ENCODE data around the gene ECHDC3.
A peak's percentile ranks its signal among the peaks of the same experiment; 100 is the strongest.
"Not testable (repeated sequence)": the region's sequence is repeated elsewhere in the genome, so short reads cannot be mapped to it uniquely, and the experiment has no call there.

The ECHDC3 gene

DNA sequence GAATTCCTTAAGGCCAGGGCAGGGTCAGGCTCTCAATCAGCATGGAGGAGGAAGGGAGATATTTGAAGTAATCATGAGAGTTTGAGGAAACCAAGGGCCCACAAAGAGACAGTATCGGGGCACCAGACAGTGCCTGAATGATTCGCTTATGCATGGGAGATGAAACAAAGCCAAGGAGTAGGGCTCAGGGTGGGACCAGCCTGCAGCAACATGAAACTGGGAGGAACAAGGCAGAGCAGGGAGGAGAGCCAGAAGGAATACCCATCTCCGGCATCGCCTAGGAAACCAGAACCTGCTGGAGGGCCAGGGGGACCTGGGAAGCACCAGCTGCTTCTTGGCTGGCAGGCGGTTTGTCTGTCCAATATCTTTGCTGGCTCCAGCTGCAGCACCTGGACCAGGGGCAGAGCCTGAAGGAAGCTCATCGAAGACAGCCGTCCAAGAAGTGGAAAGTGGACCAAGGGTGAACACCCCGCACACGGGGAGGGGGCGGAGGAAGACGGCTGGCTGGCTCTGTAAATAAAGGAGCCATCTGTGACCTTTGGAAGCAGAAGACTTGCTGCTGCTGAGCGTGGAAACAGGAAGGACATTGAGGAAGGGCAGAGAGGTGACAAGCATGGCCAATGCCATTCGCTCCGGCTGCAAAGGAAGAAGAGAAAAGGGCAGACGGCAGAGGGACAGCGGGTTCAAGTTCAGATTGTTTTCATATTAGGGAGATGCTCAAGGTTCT, 34.4 kb upstream of the ECHDC3 start:
- CTCF ChIA-PET, result interaction anchor here (0.9 kb wide), 2 partner anchors 13 to 17 kb away, joined by 3 read pairs; no protein-coding TSS in a partner anchor
- Histone ChIP-seq H3K36me3 (ENCODE audit: control insufficient read depth in 4 of 4, insufficient read depth in 4 of 4, low read length in 3 of 4) (no peaks in the 10 kb centered on the region), H3K4me1 (ENCODE audit: control extremely low read depth in 1 of 4, control insufficient read depth in 4 of 4, insufficient read depth in 4 of 4, low read length in 3 of 4) (peaks cover 3 to 45% (median 22%) of the 10 kb centered on the region in 4 experiments), H3K9me3 (ENCODE audit: control extremely low read depth in 1 of 5, control insufficient read depth in 4 of 5, insufficient read depth in 2 of 5, low read depth in 1 of 5, low read length in 4 of 5) (peaks cover 0 to 2% (median 0%) of the 10 kb centered on the region in 5 experiments), H3K4me3 (ENCODE audit: control insufficient read depth in 1 of 7, extremely low read depth in 1 of 7, insufficient read depth in 4 of 7, low read depth in 2 of 7, low read length in 6 of 7) (no peak overlapping the region), H3K27ac (ENCODE audit: insufficient read depth in 1 of 2, low read depth in 1 of 2, low read length in 2 of 2, poor library complexity in 1 of 2, severe bottlenecking in 2 of 2) (no peak overlapping the region), H3K27me3 (replicated peaks in 2 of 5; ENCODE audit: control insufficient read depth in 4 of 5, insufficient read depth in 5 of 5, low read length in 4 of 5) (no peaks in the 10 kb centered on the region)
- DNase-seq, result no peak
- POLR2A ChIA-PET, result no interaction called here
- 90% methylated on average over 15 of the region's 16 CpGs for WGBS (ENCODE audit: insufficient coverage)

DNA sequence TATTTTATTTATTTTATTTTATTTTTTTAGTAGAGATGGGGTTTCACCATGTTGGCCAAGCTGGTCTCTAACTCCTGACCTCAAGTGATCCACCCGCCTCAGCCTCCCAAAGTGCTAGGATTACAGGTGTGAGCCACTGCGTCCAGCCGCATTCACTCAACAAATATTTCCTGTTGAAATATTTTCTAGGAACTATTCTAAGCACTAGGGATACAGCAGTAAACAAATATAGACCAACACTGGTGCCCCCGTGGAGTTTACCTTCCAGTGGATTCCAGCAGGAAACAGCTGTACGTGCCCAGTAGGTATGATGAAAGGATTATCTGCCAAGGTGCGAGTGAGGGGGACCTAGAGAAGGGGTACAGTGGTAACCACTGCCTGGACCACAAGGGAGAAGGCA, 33.4 kb upstream of the ECHDC3 start:
- H3K27me3 ChIP-seq (replicated peaks in 2 of 5; ENCODE audit: control insufficient read depth in 4 of 5, insufficient read depth in 5 of 5, low read length in 4 of 5); H3K27ac ChIP-seq (ENCODE audit: insufficient read depth in 1 of 2, low read depth in 1 of 2, low read length in 2 of 2, poor library complexity in 1 of 2, severe bottlenecking in 2 of 2); POLR2A ChIA-PET; H3K9me3 ChIP-seq (ENCODE audit: control extremely low read depth in 1 of 5, control insufficient read depth in 4 of 5, insufficient read depth in 2 of 5, low read depth in 1 of 5, low read length in 4 of 5); H3K4me3 ChIP-seq (ENCODE audit: control insufficient read depth in 1 of 7, extremely low read depth in 1 of 7, insufficient read depth in 4 of 7, low read depth in 2 of 7, low read length in 6 of 7); DNase-seq; H3K36me3 ChIP-seq (ENCODE audit: control insufficient read depth in 4 of 4, insufficient read depth in 4 of 4, low read length in 3 of 4): not testable (repeated sequence)
- CTCF ChIA-PET, result interaction anchor here (0.9 to 3.3 kb wide), 7 partner anchors 8 to 193 kb away, joined by 3 to 19 read pairs (median 3); no protein-coding TSS in a partner anchor
- H3K4me1 ChIP-seq (ENCODE audit: control extremely low read depth in 1 of 4, control insufficient read depth in 4 of 4, insufficient read depth in 4 of 4, low read length in 3 of 4), result peaks cover 3 to 55% (median 31%) of the 10 kb centered on the region in 4 experiments
- WGBS (ENCODE audit: insufficient coverage), result 87% methylated on average over 4 of the region's 6 CpGs

DNA sequence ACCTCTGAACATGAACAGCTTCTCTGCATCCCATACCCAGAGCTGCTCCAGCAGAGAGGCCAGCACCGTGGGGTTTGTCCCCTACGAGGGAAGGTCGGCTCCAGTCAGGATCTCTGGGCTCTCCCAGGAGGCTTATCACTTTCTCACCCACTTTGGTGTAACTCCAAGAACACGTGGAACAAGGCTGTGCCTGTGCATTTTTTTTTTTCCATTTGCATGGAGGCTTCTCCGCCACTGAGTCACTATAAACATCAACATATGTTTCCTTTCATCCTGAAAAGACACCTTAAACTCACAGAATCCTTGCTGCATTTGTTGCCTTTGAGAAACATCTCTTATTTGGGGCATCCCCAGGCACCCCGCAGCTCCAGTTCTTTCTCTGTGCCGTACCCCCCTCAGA, 29.4 kb upstream of the ECHDC3 start:
- Histone ChIP-seq H3K27me3 (replicated peaks in 2 of 5; ENCODE audit: control insufficient read depth in 4 of 5, insufficient read depth in 5 of 5, low read length in 4 of 5) (no peaks in the 10 kb centered on the region), H3K4me1 (ENCODE audit: control extremely low read depth in 1 of 4, control insufficient read depth in 4 of 4, insufficient read depth in 4 of 4, low read length in 3 of 4) (peaks cover 3 to 71% (median 33%) of the 10 kb centered on the region in 4 experiments), H3K27ac (ENCODE audit: insufficient read depth in 1 of 2, low read depth in 1 of 2, low read length in 2 of 2, poor library complexity in 1 of 2, severe bottlenecking in 2 of 2) (no peak overlapping the region), H3K4me3 (ENCODE audit: control insufficient read depth in 1 of 7, extremely low read depth in 1 of 7, insufficient read depth in 4 of 7, low read depth in 2 of 7, low read length in 6 of 7) (no peak overlapping the region), H3K9me3 (ENCODE audit: control extremely low read depth in 1 of 5, control insufficient read depth in 4 of 5, insufficient read depth in 2 of 5, low read depth in 1 of 5, low read length in 4 of 5) (peaks cover 0 to 7% (median 0%) of the 10 kb centered on the region in 5 experiments), H3K36me3 (ENCODE audit: control insufficient read depth in 4 of 4, insufficient read depth in 4 of 4, low read length in 3 of 4) (no peaks in the 10 kb centered on the region)
- WGBS (ENCODE audit: insufficient coverage), result 52% methylated on average over 3 of the region's 7 CpGs
- CTCF ChIA-PET, result interaction anchor here (1.6 kb wide), 1 partner anchor 197 kb away, joined by 4 read pairs; no protein-coding TSS in a partner anchor
- POLR2A ChIA-PET, result no interaction called here
- no peak for DNase-seq

DNA sequence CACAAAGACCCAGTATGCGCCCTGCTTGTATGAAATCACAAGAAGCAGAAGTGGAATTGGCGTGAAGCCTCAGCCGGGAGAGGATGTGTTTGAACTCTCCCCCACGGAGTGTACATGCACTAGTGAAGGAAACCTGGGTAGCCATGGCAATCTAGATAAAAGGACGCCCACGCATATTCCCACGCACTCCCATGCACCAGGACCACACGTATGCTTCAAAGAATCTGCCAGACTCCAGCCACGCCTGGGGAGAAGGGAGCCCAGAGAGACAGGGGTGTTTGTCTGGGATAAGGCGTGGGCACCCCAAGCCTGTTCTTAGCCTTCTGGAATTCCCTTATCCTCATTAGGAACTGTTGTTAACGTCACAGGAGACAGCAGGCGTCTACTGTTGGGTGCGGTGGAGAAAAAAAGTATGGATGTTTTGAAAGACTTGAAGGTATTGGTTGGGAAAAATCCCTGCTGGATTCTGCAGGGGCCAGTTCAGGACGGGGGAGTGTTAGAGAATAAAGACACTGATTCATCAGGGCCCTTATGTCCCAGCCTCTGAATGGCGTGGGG, 28.9 kb upstream of the ECHDC3 start:
- Histone ChIP-seq H3K4me1 (ENCODE audit: control extremely low read depth in 1 of 4, control insufficient read depth in 4 of 4, insufficient read depth in 4 of 4, low read length in 3 of 4) (peaks cover 3 to 66% (median 31%) of the 10 kb centered on the region in 4 experiments), H3K27ac (ENCODE audit: insufficient read depth in 1 of 2, low read depth in 1 of 2, low read length in 2 of 2, poor library complexity in 1 of 2, severe bottlenecking in 2 of 2) (no peak overlapping the region), H3K9me3 (ENCODE audit: control extremely low read depth in 1 of 5, control insufficient read depth in 4 of 5, insufficient read depth in 2 of 5, low read depth in 1 of 5, low read length in 4 of 5) (peaks cover 0 to 7% (median 0%) of the 10 kb centered on the region in 5 experiments), H3K27me3 (replicated peaks in 2 of 5; ENCODE audit: control insufficient read depth in 4 of 5, insufficient read depth in 5 of 5, low read length in 4 of 5) (no peaks in the 10 kb centered on the region), H3K4me3 (ENCODE audit: control insufficient read depth in 1 of 7, extremely low read depth in 1 of 7, insufficient read depth in 4 of 7, low read depth in 2 of 7, low read length in 6 of 7) (no peak overlapping the region), H3K36me3 (ENCODE audit: control insufficient read depth in 4 of 4, insufficient read depth in 4 of 4, low read length in 3 of 4) (no peaks in the 10 kb centered on the region)
- peak; percentile 55 to 86 (median 83) for DNase-seq
- POLR2A ChIA-PET, result no interaction called here
- CTCF ChIA-PET, result interaction anchor here (1.6 kb wide), 1 partner anchor 197 kb away, joined by 4 read pairs; no protein-coding TSS in a partner anchor
- 35% methylated on average over 10 of the region's 15 CpGs for WGBS (ENCODE audit: insufficient coverage)

DNA sequence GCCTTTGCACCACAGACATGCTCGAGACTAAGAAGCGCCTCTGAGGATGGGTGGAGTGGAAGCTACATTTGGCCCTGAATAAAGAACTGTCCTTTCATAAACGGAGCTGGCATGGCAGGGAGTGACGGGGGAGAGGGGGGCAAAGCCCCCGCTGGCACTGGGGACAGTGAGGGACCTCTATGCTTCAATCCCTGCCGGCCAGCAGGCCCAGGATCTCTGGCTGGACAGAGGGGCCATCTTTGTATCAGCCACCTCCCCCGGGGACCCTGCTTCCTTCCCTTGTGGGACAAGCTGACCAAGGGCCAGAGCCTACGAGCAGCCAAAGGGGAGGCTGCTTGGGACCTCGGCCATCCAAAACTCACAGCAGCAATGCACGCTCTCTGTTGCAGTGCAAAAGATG, 28.2 kb upstream of the ECHDC3 start:
- no peaks in the 10 kb centered on the region for H3K36me3 ChIP-seq (ENCODE audit: control insufficient read depth in 4 of 4, insufficient read depth in 4 of 4, low read length in 3 of 4)
- CTCF ChIA-PET, result interaction anchor here (1.6 to 2.6 kb wide), 2 partner anchors 12 to 198 kb away, joined by 4 to 13 read pairs; no protein-coding TSS in a partner anchor
- H3K27me3 ChIP-seq (replicated peaks in 2 of 5; ENCODE audit: control insufficient read depth in 4 of 5, insufficient read depth in 5 of 5, low read length in 4 of 5), result no peaks in the 10 kb centered on the region
- H3K9me3 ChIP-seq (ENCODE audit: control extremely low read depth in 1 of 5, control insufficient read depth in 4 of 5, insufficient read depth in 2 of 5, low read depth in 1 of 5, low read length in 4 of 5), result peaks cover 0 to 7% (median 0%) of the 10 kb centered on the region in 5 experiments
- DNase-seq, result no peak
- no peak overlapping the region for H3K27ac ChIP-seq (ENCODE audit: insufficient read depth in 1 of 2, low read depth in 1 of 2, low read length in 2 of 2, poor library complexity in 1 of 2, severe bottlenecking in 2 of 2)
- H3K4me3 ChIP-seq (ENCODE audit: control insufficient read depth in 1 of 7, extremely low read depth in 1 of 7, insufficient read depth in 4 of 7, low read depth in 2 of 7, low read length in 6 of 7), result no peak overlapping the region
- WGBS (ENCODE audit: insufficient coverage), result 88% methylated on average over 10 of the region's 10 CpGs
- POLR2A ChIA-PET, result no interaction called here
- H3K4me1 ChIP-seq (ENCODE audit: control extremely low read depth in 1 of 4, control insufficient read depth in 4 of 4, insufficient read depth in 4 of 4, low read length in 3 of 4), result peaks cover 3 to 61% (median 30%) of the 10 kb centered on the region in 4 experiments

DNA sequence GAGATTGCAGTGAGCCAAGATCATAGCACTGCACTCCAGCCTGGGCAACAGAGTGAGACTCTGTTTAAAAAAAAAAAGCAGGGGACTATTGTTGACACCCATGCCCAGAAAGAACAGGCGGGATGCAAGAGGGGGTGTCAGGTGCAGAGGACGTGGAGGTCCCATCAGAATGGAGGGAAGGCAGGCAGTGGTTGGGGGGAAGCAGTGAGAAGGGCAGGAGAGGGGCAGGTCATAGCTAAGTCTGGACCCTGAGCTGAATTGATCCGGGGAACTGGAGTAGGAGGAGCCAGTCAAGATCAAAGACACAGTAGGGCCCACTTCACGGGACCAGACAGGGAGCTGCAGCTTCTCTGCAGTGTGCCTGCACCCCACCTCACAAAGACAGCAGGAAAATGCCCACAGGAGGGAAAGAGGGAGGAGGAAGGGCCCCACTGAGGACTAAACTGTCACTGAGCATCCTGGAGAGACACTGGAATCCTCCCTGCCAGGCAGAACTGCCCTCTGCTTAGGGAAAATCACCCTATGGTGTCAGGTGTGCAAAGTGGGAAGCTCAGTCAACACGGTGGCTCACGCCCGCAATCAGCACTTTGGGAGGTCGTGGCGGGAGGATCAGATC, 27.3 kb upstream of the ECHDC3 start:
- peaks cover 3 to 58% (median 28%) of the 10 kb centered on the region in 4 experiments for H3K4me1 ChIP-seq (ENCODE audit: control extremely low read depth in 1 of 4, control insufficient read depth in 4 of 4, insufficient read depth in 4 of 4, low read length in 3 of 4)
- 97% methylated on average over 8 of the region's 9 CpGs for WGBS (ENCODE audit: insufficient coverage)
- peaks cover 0 to 7% (median 0%) of the 10 kb centered on the region in 5 experiments for H3K9me3 ChIP-seq (ENCODE audit: control extremely low read depth in 1 of 5, control insufficient read depth in 4 of 5, insufficient read depth in 2 of 5, low read depth in 1 of 5, low read length in 4 of 5)
- no peak overlapping the region for H3K4me3 ChIP-seq (ENCODE audit: control insufficient read depth in 1 of 7, extremely low read depth in 1 of 7, insufficient read depth in 4 of 7, low read depth in 2 of 7, low read length in 6 of 7)
- DNase-seq, result no peak
- ChIA-PET CTCF (interaction anchor here (2.6 kb wide), 1 partner anchor 11 kb away, joined by 13 read pairs; no protein-coding TSS in a partner anchor), POLR2A (interaction anchor here (0.7 kb wide), 1 partner anchor 397 kb away, joined by 3 read pairs; no protein-coding TSS in a partner anchor)
- H3K27me3 ChIP-seq (replicated peaks in 2 of 5; ENCODE audit: control insufficient read depth in 4 of 5, insufficient read depth in 5 of 5, low read length in 4 of 5), result no peaks in the 10 kb centered on the region
- no peaks in the 10 kb centered on the region for H3K36me3 ChIP-seq (ENCODE audit: control insufficient read depth in 4 of 4, insufficient read depth in 4 of 4, low read length in 3 of 4)
- no peak overlapping the region for H3K27ac ChIP-seq (ENCODE audit: insufficient read depth in 1 of 2, low read depth in 1 of 2, low read length in 2 of 2, poor library complexity in 1 of 2, severe bottlenecking in 2 of 2)

All from common myeloid progenitor, CD34-positive (primary cell).